HCT116 (cell line): ENCODE data around the gene ZNF138. TPM values are rescaled to one million over a fixed set of nuclear protein-coding genes. Genes with fewer than 3 reads are reported as not detected.

Experiments used
- ATAC-seq: fragments of 200-7000 bp; cut with Tn5 transposase; 2 replicates; pipeline ENCODE4 v1.9.1; 2020; ENCODE audit warnings: mild to moderate bottlenecking, moderate library complexity
- BruUV-seq: library from RNA; stranded (reverse); fragments of 400-500 nt; replicated peaks from 2 replicates; lab custom pipeline; 2021; lab: Mats Ljungman, UMichigan
- CTCF ChIA-PET: fragments of 300-600 bp; sonication (Branson Sonifier 250); formaldehyde crosslinking; loops from one replicate; lab custom pipeline; 2021; ENCODE audit warnings: antibody characterized with exemption; lab: Charles Lee
- POLR2A ChIA-PET: fragments of 300-600, 350-600 bp; sonication (Branson Sonifier 250); formaldehyde crosslinking; loops from one replicate; lab custom pipeline; 2021; ENCODE audit warnings: antibody characterized with exemption; lab: Charles Lee
- RAD21 ChIA-PET, 2 experiments: fragments of 300-600 bp; sonication (Branson Sonifier 250); formaldehyde crosslinking; loops; one replicate each; lab custom pipeline; 2023; ENCODE audit warnings: low total read pairs in 2 of 2; ENCODE audit not compliant: uncharacterized antibody in 2 of 2, unreplicated experiment in 2 of 2, low non-redundant PET in 1 of 2; lab: Charles Lee
- DNase-seq: peaks from one replicate; pipeline ENCODE4 v3.0.0-alpha.2; 2010; ENCODE audit warnings: low read depth, low spot score
- H2AFZ ChIP-seq: fragments of 200-600 bp; shearing (Covaris generic), sonication (generic); 2 replicates; pipeline ENCODE4 v1.6.1; 2017; ENCODE audit warnings: low read depth, mixed run types, mixed read lengths, antibody characterized with exemption, low read length; ENCODE audit not compliant: poor library complexity, severe bottlenecking
- H3K27ac ChIP-seq: 2 replicates; pipeline ENCODE4 v1.5.1; 2012; ENCODE audit warnings: low read depth, low read length
- H3K27me3 ChIP-seq: fragments of 200-600 bp; sonication (generic); 2 replicates; pipeline ENCODE4 v1.6.1; 2016; ENCODE audit warnings: mixed run types, low read length, mixed read lengths; ENCODE audit not compliant: insufficient read depth
- H3K36me3 ChIP-seq, 2 experiments: fragments of 200-500 bp in 1 of 2; fragments of 200-600 bp in 1 of 2; sonication (Bioruptor generic) in 1 of 2; sonication (generic) in 1 of 2; 2 replicates each; pipeline versions ENCODE4 v1.5.1 to v1.6.1; 2014 to 2016; ENCODE audit warnings: low read length in 2 of 2, inconsistent platforms in 1 of 2, mixed read lengths in 1 of 2, mixed run types in 1 of 2; ENCODE audit not compliant: insufficient read depth in 2 of 2, control insufficient read depth in 1 of 2
- H3K4me1 ChIP-seq, 2 experiments: fragments of 200-600 bp in 1 of 2; sonication (generic) in 1 of 2; 2 replicates each; pipeline versions ENCODE4 v1.5.1 to v1.6.1; 2012 to 2017; ENCODE audit warnings: low read length in 2 of 2, inconsistent platforms in 1 of 2, mild to moderate bottlenecking in 1 of 2, mixed read lengths in 1 of 2, mixed run types in 1 of 2, moderate library complexity in 1 of 2; ENCODE audit not compliant: insufficient read depth in 2 of 2, control insufficient read depth in 1 of 2
- H3K4me2 ChIP-seq: fragments of 200-600 bp; sonication (generic); 2 replicates; pipeline ENCODE4 v1.6.1; 2017; ENCODE audit warnings: mixed run types, low read length, mixed read lengths
- H3K4me3 ChIP-seq, 2 experiments: fragments of 200-600 bp in 1 of 2; sonication (generic) in 1 of 2; replicated peaks in 1 of 2; 2 replicates each; pipeline ENCODE4 v1.5.1; 2011 to 2016; ENCODE audit warnings: low read length in 2 of 2, control low read depth in 1 of 2, low read depth in 1 of 2, mild to moderate bottlenecking in 1 of 2, mixed read lengths in 1 of 2, mixed run types in 1 of 2
- H3K79me2 ChIP-seq: fragments of 200-600 bp; sonication (generic); 2 replicates; pipeline ENCODE4 v1.6.1; 2017; ENCODE audit warnings: mild to moderate bottlenecking, mixed run types, low read length, moderate library complexity, mixed read lengths; ENCODE audit not compliant: insufficient read depth
- H3K9ac ChIP-seq: fragments of 200-600 bp; sonication (generic); 2 replicates; pipeline ENCODE4 v1.6.1; 2016; ENCODE audit warnings: low read length, mixed read lengths
- H3K9me2 ChIP-seq: fragments of 200-600 bp; sonication (generic), shearing (Covaris generic); 2 replicates; pipeline ENCODE4 v1.6.1; 2017; ENCODE audit warnings: mixed run types, mild to moderate bottlenecking, moderate library complexity; ENCODE audit not compliant: insufficient read depth
- H3K9me3 ChIP-seq, 2 experiments: fragments of 200-500 bp in 1 of 2; fragments of 200-600 bp in 1 of 2; sonication (Bioruptor generic) in 1 of 2; sonication (generic) in 1 of 2; 2 replicates each; pipeline ENCODE4 v1.6.1; 2014 to 2017; ENCODE audit warnings: low read length in 2 of 2, mixed read lengths in 2 of 2, inconsistent platforms in 1 of 2, low read depth in 1 of 2, mild to moderate bottlenecking in 1 of 2, mixed run types in 1 of 2, moderate library complexity in 1 of 2; ENCODE audit not compliant: control insufficient read depth in 1 of 2, insufficient read depth in 1 of 2
- H4K20me1 ChIP-seq: fragments of 200-600 bp; sonication (generic), shearing (Covaris generic); 2 replicates; pipeline ENCODE4 v1.6.1; 2017; ENCODE audit warnings: mixed run types, mild to moderate bottlenecking, moderate library complexity; ENCODE audit not compliant: insufficient read depth
- CBX3 ChIP-seq: IDR thresholded peaks from 2 replicates; pipeline ENCODE4 v1.6.1; 2012; ENCODE audit warnings: low read depth
- CEBPB ChIP-seq: IDR thresholded peaks from 2 replicates; pipeline ENCODE4 v1.6.1; 2012; ENCODE audit warnings: low read depth
- CTCF ChIP-seq, 3 experiments: fragments of 200-600 bp in 1 of 3; sonication (generic) in 1 of 3; IDR thresholded peaks in 2 of 3; conservative IDR thresholded peaks in 1 of 3; 2 replicates each; pipeline ENCODE4 v1.5.1; 2012 to 2017; ENCODE audit warnings: low read depth in 2 of 3, low read length in 2 of 3, antibody characterized with exemption in 1 of 3, borderline replicate concordance in 1 of 3, control low read depth in 1 of 3, mild to moderate bottlenecking in 1 of 3, mixed read lengths in 1 of 3, mixed run types in 1 of 3, moderate library complexity in 1 of 3; ENCODE audit not compliant: insufficient read depth in 1 of 3
- ELF1 ChIP-seq: IDR thresholded peaks from 2 replicates; pipeline ENCODE4 v1.6.1; 2012; ENCODE audit warnings: low read depth, borderline replicate concordance
- FOSL1 ChIP-seq: IDR thresholded peaks from 2 replicates; pipeline ENCODE4 v1.6.1; 2012; ENCODE audit warnings: low read depth
- JUND ChIP-seq: IDR thresholded peaks from 2 replicates; pipeline ENCODE4 v1.6.1; 2012
- POLR2A ChIP-seq: IDR thresholded peaks from 2 replicates; pipeline ENCODE4 v1.7.0; 2011; ENCODE audit warnings: borderline replicate concordance; ENCODE audit not compliant: insufficient read depth, insufficient read length; ENCODE audit errors: extremely low read depth
- POLR2AphosphoS5 ChIP-seq: IDR thresholded peaks from 2 replicates; pipeline ENCODE4 v1.6.1; 2011; ENCODE audit warnings: mild to moderate bottlenecking, low read depth, low read length, moderate library complexity
- RAD21 ChIP-seq: IDR thresholded peaks from 2 replicates; pipeline ENCODE4 v1.6.1; 2012; ENCODE audit warnings: low read depth, mild to moderate bottlenecking
- SIN3A ChIP-seq: IDR thresholded peaks from 2 replicates; pipeline ENCODE4 v1.6.1; 2012; ENCODE audit warnings: low read depth
- SRF ChIP-seq: IDR thresholded peaks from 2 replicates; pipeline ENCODE4 v1.6.1; 2012; ENCODE audit warnings: low read depth
- ZNF274 ChIP-seq: fragments of 200-500 bp; sonication (Bioruptor generic); IDR thresholded peaks from 2 replicates; pipeline ENCODE4 v1.6.1; 2014; ENCODE audit warnings: mild to moderate bottlenecking, low read depth, low read length, inconsistent platforms
- intact Hi-C: fragments of 100-400 bp; cut with micrococcal nuclease; formaldehyde crosslinking; loops from 2 replicates; pipeline ENCODE4 v1.10.0; 2022
- total RNA-seq: library from RNA; stranded (reverse); gene quantifications from one replicate; pipeline ENCODE4 v1.2.1, GENCODE V29; 2021; ENCODE audit not compliant: unreplicated experiment
- TF ChIP-seq, protein P1 (sequence below): IDR thresholded peaks from 2 replicates; pipeline ENCODE4 v1.6.1; 2011; ENCODE audit warnings: mild to moderate bottlenecking, low read length, moderate library complexity; ENCODE audit not compliant: insufficient replicate concordance; ENCODE audit errors: extremely low read depth
- TF ChIP-seq, protein P2 (sequence below): IDR thresholded peaks from 2 replicates; pipeline ENCODE4 v1.6.1; 2012; ENCODE audit warnings: low read depth

Gene ZNF138
- total RNA-seq, 1 experiment from 2014 or later, result 10.1 TPM

- DNase-seq (no peak), ATAC-seq (no peak)
- ChIA-PET CTCF (no interaction called here), POLR2A (no interaction called here), RAD21 (no interaction called here)
- TF ChIP-seq, protein P1, sequence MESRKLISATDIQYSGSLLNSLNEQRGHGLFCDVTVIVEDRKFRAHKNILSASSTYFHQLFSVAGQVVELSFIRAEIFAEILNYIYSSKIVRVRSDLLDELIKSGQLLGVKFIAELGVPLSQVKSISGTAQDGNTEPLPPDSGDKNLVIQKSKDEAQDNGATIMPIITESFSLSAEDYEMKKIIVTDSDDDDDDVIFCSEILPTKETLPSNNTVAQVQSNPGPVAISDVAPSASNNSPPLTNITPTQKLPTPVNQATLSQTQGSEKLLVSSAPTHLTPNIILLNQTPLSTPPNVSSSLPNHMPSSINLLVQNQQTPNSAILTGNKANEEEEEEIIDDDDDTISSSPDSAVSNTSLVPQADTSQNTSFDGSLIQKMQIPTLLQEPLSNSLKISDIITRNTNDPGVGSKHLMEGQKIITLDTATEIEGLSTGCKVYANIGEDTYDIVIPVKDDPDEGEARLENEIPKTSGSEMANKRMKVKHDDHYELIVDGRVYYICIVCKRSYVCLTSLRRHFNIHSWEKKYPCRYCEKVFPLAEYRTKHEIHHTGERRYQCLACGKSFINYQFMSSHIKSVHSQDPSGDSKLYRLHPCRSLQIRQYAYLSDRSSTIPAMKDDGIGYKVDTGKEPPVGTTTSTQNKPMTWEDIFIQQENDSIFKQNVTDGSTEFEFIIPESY, result no peak
- no peak for TF ChIP-seq CBX3
- TF ChIP-seq CTCF (IDR thresholded peaks at IDR 0.05 in 2 of 3, conservative IDR thresholded peaks at IDR 0.05 in 1 of 3; ENCODE audit: borderline replicate concordance in 1 of 3, insufficient read depth in 1 of 3, low read depth in 2 of 3, low read length in 2 of 3), result no peak
- no peak for TF ChIP-seq POLR2AphosphoS5
- TF ChIP-seq RAD21, result no peak
- TF ChIP-seq ELF1, result no peak
- TF ChIP-seq ZNF274, result no peak
- no peak for TF ChIP-seq SIN3A
- no peak for TF ChIP-seq JUND
- no peak for TF ChIP-seq CEBPB
- no peak for TF ChIP-seq FOSL1
- TF ChIP-seq SRF, result no peak
- TF ChIP-seq, protein P2, sequence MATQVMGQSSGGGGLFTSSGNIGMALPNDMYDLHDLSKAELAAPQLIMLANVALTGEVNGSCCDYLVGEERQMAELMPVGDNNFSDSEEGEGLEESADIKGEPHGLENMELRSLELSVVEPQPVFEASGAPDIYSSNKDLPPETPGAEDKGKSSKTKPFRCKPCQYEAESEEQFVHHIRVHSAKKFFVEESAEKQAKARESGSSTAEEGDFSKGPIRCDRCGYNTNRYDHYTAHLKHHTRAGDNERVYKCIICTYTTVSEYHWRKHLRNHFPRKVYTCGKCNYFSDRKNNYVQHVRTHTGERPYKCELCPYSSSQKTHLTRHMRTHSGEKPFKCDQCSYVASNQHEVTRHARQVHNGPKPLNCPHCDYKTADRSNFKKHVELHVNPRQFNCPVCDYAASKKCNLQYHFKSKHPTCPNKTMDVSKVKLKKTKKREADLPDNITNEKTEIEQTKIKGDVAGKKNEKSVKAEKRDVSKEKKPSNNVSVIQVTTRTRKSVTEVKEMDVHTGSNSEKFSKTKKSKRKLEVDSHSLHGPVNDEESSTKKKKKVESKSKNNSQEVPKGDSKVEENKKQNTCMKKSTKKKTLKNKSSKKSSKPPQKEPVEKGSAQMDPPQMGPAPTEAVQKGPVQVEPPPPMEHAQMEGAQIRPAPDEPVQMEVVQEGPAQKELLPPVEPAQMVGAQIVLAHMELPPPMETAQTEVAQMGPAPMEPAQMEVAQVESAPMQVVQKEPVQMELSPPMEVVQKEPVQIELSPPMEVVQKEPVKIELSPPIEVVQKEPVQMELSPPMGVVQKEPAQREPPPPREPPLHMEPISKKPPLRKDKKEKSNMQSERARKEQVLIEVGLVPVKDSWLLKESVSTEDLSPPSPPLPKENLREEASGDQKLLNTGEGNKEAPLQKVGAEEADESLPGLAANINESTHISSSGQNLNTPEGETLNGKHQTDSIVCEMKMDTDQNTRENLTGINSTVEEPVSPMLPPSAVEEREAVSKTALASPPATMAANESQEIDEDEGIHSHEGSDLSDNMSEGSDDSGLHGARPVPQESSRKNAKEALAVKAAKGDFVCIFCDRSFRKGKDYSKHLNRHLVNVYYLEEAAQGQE, result no peak
- TF ChIP-seq POLR2A, result no peak
- Histone ChIP-seq H3K79me2 (peaks cover 45% of the 10 kb centered on the region), H3K27me3 (no peaks in the 10 kb centered on the region), H3K36me3 (peaks cover 3 to 18% of the 10 kb centered on the region in 2 experiments; a peak in 2 of 4 replicates), H3K4me1 (no peaks in the 10 kb centered on the region), H3K4me3 (no peak overlapping the region), H3K9me3 (no peaks in the 10 kb centered on the region), H3K9ac (no peak overlapping the region), H2AFZ (no peak overlapping the region), H3K27ac (no peak overlapping the region), H3K9me2 (no peaks in the 10 kb centered on the region), H3K4me2 (no peak overlapping the region), H4K20me1 (no peaks in the 10 kb centered on the region)
- intact Hi-C loops, result no loop called here
- BruUV-seq, result no TSS peak
Measured at GRCh38 chr7:64802699-64803098, 8.5 kb downstream of the ZNF138 start.
